Stimulated activated naive CD8-positive, alpha-beta T cell treated with anti-CD3 and anti-CD28 coated beads, Interleukin-15, Interleukin-2, amounts not matched to agents 100 ng/mL and 50 ng/mL, for 24 hours (primary cell): ENCODE measurements around the gene BMERB1.
"Not testable (repeated sequence)": the region's sequence is repeated elsewhere in the genome, so short reads cannot be mapped to it uniquely, and the experiment has no call there.

Experiments
- H3K27ac Mint-ChIP-seq: one replicate; pipeline ENCODE4 v1.8.0; 2021; ENCODE audit warnings: mild to moderate bottlenecking, mixed read lengths
- H3K27me3 Mint-ChIP-seq: one replicate; pipeline ENCODE4 v1.8.0; 2021; ENCODE audit warnings: mixed read lengths
- H3K36me3 Mint-ChIP-seq: one replicate; pipeline ENCODE4 v1.8.0; 2021; ENCODE audit warnings: low read depth, mixed read lengths
- H3K4me1 Mint-ChIP-seq: one replicate; pipeline ENCODE4 v1.8.0; 2021; ENCODE audit warnings: low read depth, mixed read lengths
- H3K4me3 Mint-ChIP-seq: one replicate; pipeline ENCODE4 v1.8.0; 2021; ENCODE audit warnings: mild to moderate bottlenecking, mixed read lengths
- H3K9me3 Mint-ChIP-seq: one replicate; pipeline ENCODE4 v1.8.0; 2021; ENCODE audit warnings: mixed read lengths

BMERB1 gene

DNA sequence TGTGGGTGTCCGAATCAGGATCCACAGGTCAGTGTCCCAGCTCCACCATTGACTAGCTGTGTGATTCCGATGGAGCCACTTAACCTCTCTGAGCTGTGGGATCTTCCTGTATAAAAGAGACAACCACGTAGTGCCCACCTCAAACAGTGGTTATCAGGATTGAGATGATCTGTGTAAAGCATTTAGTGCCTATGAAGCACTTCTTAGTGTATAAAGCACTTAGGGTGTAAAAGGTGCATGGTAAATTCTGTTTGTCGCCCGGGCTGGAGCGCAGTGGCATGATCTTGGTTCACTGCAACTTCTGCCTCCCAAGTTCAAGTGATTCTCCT, 113.3 kb downstream of the BMERB1 start:
- Mint-ChIP-seq H3K9me3 (no peaks in the 10 kb centered on the region), H3K27ac (no peak overlapping the region), H3K36me3 (peaks cover 8% of the 10 kb centered on the region), H3K4me3 (no peak overlapping the region), H3K27me3 (no peaks in the 10 kb centered on the region), H3K4me1 (peaks cover 47% of the 10 kb centered on the region)

DNA sequence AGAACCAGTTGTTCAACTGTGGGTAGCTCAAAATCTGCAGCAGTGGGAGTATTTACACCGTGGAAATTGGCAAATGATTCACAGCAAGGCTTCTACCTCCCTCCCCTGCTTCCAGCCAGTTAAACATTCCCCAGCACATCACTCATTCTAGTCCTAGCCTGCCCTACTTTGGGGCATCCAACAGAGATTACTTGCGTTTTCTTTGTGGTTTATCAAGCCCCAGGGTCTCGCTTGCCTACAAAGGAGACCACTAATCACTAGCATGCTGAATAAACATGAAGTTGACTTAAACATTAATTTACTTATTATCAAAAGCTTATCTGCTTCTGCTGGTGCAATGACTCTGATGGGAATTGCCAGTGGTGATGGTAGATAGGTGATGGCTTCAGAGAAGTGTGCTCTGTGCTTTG, 114.1 kb downstream of the BMERB1 start:
- peaks cover 5% of the 10 kb centered on the region for H3K36me3 Mint-ChIP-seq
- H3K4me3 Mint-ChIP-seq, result no peak overlapping the region
- no peaks in the 10 kb centered on the region for H3K27me3 Mint-ChIP-seq
- H3K4me1 Mint-ChIP-seq, result peaks cover 51% of the 10 kb centered on the region
- no peak overlapping the region for H3K27ac Mint-ChIP-seq
- H3K9me3 Mint-ChIP-seq, result no peaks in the 10 kb centered on the region

DNA sequence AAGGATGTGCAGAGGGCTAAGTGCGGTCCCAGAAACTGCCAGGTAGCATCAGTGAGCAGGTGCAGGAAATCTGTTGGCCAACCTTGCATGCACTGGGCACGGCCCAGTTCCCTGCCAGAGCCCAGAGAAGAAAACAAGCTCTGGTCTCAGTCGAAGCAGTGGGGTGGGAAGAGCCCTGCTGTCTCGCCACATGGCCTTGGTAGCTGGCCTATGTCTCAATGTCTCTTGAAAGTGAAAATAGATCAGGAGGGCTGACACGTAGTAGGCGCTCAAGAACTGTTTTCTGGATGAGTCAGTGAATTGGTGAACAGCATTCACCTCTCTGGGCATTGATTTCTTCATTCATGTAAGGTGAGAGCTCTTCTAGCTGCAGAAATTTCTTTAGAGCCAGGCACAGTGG, 118.1 kb downstream of the BMERB1 start:
- peak overlapping the region; percentile 42 for H3K27ac Mint-ChIP-seq
- no peak overlapping the region for H3K4me3 Mint-ChIP-seq
- H3K9me3 Mint-ChIP-seq, result no peaks in the 10 kb centered on the region
- H3K27me3 Mint-ChIP-seq, result no peaks in the 10 kb centered on the region
- peaks cover 46% of the 10 kb centered on the region for H3K4me1 Mint-ChIP-seq
- peaks cover 22% of the 10 kb centered on the region for H3K36me3 Mint-ChIP-seq

DNA sequence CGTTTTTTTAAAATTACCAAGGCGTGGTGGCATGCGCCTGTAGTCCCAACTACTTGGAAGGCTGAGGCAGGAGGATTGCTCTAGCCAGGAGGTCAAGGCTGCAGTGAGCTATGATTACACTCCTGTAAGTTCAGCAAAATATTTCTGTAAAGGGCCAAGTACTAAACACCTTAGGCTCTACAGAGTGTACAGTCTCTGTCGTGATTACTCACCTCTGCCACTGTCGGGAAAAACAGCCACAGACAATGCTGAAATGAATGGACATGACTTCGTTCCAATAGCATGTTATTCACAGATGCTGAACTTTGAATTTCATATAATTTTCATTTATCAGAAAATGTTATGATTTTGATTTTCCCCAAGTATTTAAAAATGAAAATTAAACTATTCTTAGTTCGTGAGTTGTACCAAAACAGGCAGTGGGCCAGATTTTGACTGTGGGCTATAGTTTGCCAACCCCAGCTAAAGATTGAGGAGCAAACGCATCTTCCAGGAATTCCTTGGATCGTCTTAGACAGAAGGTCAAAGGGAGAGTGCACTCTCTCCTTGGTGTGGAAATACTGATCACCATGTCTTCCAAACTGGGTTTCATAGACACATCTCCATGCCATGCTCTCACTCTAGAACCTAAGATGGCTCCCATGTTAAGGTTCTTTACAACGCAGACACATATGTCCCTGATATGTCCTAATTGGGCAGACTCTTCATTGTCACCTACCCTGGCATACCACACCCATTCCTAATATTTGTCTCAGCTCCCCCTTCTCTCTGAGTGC, 119.1 kb downstream of the BMERB1 start:
- H3K27ac Mint-ChIP-seq, result peak overlapping the region; percentile 77
- no peaks in the 10 kb centered on the region for H3K27me3 Mint-ChIP-seq
- peaks cover 39% of the 10 kb centered on the region for H3K4me1 Mint-ChIP-seq
- H3K36me3 Mint-ChIP-seq, result peaks cover 23% of the 10 kb centered on the region
- H3K9me3 Mint-ChIP-seq, result no peaks in the 10 kb centered on the region
- H3K4me3 Mint-ChIP-seq, result no peak overlapping the region

DNA sequence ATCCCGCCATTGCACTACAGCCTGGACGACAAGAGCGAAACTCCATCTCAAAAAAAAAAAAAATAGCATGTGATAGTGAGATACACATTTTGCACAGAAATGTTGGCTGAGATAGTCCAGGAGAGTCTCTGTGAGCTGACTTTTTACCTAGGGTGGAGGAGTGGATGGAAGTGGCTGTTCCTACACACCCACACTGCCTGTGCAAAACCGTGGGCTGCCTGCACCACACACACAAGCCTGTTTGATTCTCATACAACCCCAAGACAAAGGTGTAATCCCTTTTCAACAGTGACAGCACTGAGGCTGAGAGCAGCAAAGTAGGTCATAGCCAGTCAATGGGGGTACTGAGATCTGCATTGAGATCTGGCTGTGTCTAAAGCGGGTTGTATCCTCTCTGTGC, 121.7 kb downstream of the BMERB1 start:
- Mint-ChIP-seq H3K27me3 (no peaks in the 10 kb centered on the region), H3K4me3 (no peak overlapping the region), H3K36me3 (peaks cover 23% of the 10 kb centered on the region), H3K27ac (no peak overlapping the region), H3K4me1 (peaks cover 33% of the 10 kb centered on the region), H3K9me3 (no peaks in the 10 kb centered on the region)

DNA sequence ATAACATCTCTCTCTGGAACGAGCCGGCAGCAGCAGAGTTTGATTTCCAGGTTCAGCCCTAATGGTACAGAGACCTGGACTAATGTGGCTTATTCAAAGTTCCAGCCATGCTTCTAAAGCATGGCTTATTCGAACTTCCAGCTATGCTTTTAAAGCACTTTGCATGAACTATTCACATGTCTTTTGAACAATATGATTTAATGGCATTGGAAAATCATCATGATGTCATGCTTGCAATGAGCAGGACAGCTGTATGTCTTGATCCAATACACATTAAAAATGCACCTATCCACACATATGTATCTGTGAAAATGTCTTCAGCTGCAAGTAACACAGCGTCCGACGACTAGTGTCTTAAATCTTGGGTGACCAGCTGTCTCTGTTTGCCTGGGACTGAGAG, 122.9 kb downstream of the BMERB1 start:
- H3K4me3 Mint-ChIP-seq, result no peak overlapping the region
- H3K4me1 Mint-ChIP-seq, result peaks cover 22% of the 10 kb centered on the region
- H3K27ac Mint-ChIP-seq, result no peak overlapping the region
- H3K36me3 Mint-ChIP-seq, result peaks cover 18% of the 10 kb centered on the region
- no peaks in the 10 kb centered on the region for H3K9me3 Mint-ChIP-seq
- no peaks in the 10 kb centered on the region for H3K27me3 Mint-ChIP-seq

DNA sequence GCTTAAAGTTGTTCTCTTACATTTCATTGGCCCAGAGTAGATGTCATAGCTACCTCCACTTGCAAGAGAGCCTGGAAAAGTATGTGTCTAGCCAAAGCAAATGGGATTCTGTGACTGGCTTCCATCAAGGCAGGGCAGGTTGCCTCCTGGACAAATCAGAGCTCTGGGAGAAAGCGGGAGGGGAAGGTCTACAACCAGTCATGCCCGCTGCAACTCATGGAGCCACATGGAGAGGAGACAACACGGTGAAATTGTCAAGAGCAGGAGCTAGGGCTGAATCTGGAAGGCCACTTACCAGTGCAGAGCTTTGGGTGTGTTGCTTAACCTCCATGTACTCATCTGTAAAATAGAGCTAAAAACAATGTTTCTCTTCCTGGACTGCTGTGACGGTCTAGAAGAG, 124.8 kb downstream of the BMERB1 start:
- Mint-ChIP-seq H3K4me1 (peaks cover 13% of the 10 kb centered on the region), H3K9me3 (peaks cover 3% of the 10 kb centered on the region), H3K27me3 (no peaks in the 10 kb centered on the region), H3K27ac (no peak overlapping the region), H3K4me3 (no peak overlapping the region), H3K36me3 (peaks cover 28% of the 10 kb centered on the region)

DNA sequence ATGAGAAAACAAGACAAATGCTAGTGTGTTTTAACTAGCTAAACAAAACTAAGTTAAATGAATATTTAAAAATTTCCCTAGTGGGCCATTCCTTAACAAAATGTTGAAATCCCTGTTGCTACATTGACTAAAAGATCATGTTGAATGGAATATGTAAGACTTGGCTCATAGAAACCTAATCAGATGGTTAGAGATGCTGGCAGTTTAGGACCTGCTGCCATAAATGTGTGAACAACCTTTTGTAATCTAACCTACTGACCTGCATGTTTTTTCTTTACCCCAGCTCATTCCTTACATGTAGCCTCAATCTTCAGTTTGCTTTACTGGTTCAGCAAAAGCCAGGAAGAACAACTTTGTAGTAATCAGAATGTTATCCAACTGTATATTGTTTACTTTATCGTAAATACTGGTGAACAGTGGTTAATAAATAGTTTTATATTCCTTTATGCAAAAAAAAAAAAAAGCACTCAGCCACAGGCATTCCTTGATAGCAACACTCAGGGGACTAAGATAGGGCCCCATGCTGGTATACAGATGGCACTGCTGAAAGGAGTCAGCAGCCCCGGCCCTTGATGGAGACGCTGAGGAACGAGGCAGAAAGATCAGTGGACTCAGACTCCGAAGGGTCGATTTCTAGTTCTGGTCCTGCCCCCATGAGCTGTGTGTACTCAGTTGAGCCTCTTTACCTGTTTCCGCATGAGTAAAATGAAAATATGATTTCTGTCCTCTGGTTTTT, 130.4 kb downstream of the BMERB1 start:
- peaks cover 9% of the 10 kb centered on the region for H3K4me1 Mint-ChIP-seq
- H3K27ac Mint-ChIP-seq, result no peak overlapping the region
- H3K4me3 Mint-ChIP-seq, result no peak overlapping the region
- no peaks in the 10 kb centered on the region for H3K27me3 Mint-ChIP-seq
- H3K36me3 Mint-ChIP-seq, result peaks cover 32% of the 10 kb centered on the region
- H3K9me3 Mint-ChIP-seq, result peaks cover 3% of the 10 kb centered on the region

DNA sequence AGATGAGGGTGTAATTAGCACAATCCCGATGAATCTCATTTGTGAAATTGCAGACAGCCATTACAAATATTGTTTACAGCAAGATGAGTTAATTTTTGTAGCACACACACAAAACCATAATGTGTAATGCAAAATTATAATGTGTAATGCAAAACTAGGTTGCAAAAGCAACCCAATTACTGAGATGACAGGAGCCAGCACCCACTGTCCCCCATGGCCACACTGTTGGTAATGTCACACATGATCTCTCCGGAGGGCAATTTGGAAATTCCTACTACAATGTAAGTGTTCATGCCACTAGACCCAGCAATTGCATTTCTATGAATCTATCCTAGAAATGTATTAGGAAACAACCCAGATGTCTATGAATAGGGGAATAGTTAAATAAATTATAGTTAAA, 131.7 kb downstream of the BMERB1 start:
- Mint-ChIP-seq H3K9me3 (peaks cover 7% of the 10 kb centered on the region), H3K27me3 (no peaks in the 10 kb centered on the region), H3K36me3 (peaks cover 45% of the 10 kb centered on the region), H3K4me3 (no peak overlapping the region), H3K4me1 (peaks cover 20% of the 10 kb centered on the region), H3K27ac (no peak overlapping the region)

DNA sequence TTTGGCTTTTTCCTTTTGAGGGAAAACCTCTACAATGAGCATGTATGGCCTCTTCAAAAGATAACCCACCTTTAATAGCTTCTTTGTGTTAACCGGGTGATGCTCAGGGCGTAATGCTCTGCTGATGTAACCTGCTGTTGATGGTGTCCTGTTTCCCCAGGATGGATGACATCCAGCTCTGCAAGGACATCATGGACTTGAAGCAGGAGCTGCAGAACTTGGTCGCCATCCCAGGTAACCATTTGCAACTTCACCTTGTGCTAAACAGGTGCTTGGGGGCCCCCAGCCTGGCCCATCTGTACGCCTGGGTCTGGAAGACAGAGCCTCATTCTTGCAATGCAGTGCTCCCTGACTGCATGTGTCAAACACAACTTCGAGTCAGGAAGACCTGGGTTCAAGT, 133.4 kb downstream of the BMERB1 start:
- Mint-ChIP-seq H3K27ac (no peak overlapping the region), H3K36me3 (peaks cover 56% of the 10 kb centered on the region), H3K27me3 (no peaks in the 10 kb centered on the region), H3K4me1 (peaks cover 38% of the 10 kb centered on the region), H3K9me3 (peaks cover 11% of the 10 kb centered on the region), H3K4me3 (no peak overlapping the region)

DNA sequence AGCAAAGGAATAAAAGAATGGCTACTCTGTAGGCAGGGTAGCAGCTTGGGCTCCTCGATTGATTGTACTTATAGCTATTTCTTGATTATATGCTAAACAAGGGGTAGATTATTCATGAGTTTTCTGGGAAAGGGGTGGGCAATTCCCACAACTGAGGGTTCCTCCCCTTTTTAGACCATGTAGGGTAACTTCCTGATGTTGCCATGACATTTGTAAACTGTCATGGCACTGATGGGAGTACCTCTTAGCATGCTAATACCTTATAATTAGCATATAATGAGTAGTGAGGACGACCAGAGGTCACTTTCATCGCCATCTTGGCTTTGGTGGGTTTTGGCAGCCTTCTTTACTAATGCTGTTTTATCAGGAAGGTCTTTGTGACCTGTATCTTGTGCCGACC, 136.3 kb downstream of the BMERB1 start:
- H3K27me3 Mint-ChIP-seq, result not testable (repeated sequence)
- Mint-ChIP-seq H3K36me3 (peaks cover 66% of the 10 kb centered on the region), H3K4me1 (peaks cover 51% of the 10 kb centered on the region), H3K9me3 (peaks cover 26% of the 10 kb centered on the region), H3K27ac (peak overlapping the region; percentile 83), H3K4me3 (peak overlapping the region; percentile 8)

DNA sequence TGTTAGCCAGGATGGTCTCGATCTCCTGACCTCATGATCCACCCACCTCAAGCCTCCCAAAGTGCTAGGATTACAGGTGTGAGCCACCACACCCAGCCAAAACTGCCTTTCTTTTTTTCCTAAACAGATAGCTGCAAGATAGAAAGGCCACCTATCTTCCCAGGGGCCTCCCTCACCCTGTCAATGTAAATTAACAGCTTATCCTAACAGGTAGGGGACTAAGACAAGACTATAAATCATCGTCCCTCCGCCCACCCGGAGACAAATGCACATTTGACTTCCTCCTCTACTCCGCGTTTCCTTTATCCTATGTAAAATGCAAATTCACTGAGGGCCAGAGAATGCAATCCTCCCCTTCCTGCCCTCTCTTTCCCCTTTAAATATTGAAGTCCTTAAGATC, 137.2 kb downstream of the BMERB1 start:
- H3K9me3 Mint-ChIP-seq, result peaks cover 26% of the 10 kb centered on the region
- no peak overlapping the region for H3K4me3 Mint-ChIP-seq
- peak overlapping the region; percentile 93 for H3K27ac Mint-ChIP-seq
- peaks cover 72% of the 10 kb centered on the region for H3K36me3 Mint-ChIP-seq
- H3K27me3 Mint-ChIP-seq, result no peaks in the 10 kb centered on the region
- H3K4me1 Mint-ChIP-seq, result peaks cover 51% of the 10 kb centered on the region

DNA sequence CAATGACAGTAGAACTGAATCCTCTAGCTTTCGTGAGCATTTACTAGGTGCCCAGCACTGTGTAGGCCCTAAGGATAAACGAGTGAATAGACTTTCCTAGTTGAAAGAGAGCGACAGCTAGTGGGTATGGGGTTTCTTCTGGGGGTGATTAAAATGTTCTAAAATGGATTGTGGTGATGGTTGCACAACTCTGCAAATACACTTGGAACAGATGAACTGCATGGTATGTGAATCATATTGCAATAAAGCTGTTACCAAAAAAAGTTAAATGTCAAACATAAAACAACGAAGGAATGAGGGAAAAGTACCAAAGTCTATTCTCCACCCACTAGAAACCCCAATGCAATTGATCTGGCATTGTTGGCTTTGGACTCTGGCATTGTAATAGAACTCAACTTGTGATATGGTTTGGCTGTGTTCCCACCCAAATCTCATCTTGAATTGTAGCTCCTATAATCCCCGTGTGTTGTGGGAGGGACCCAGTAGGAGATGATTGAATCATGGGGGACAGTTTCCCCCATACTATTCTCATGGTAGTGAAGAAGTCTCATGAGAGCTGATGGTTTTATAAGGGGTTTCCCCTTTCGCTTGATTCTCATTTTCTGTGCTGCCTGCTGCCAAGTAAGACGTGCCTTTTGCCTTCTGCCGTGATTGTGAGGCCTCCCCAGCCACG, 138.1 kb downstream of the BMERB1 start:
- peaks cover 77% of the 10 kb centered on the region for H3K36me3 Mint-ChIP-seq
- H3K4me1 Mint-ChIP-seq, result peaks cover 52% of the 10 kb centered on the region
- H3K27ac Mint-ChIP-seq, result peak overlapping the region; percentile 93
- no peaks in the 10 kb centered on the region for H3K27me3 Mint-ChIP-seq
- peaks cover 26% of the 10 kb centered on the region for H3K9me3 Mint-ChIP-seq
- H3K4me3 Mint-ChIP-seq, result peak overlapping the region; percentile 74

DNA sequence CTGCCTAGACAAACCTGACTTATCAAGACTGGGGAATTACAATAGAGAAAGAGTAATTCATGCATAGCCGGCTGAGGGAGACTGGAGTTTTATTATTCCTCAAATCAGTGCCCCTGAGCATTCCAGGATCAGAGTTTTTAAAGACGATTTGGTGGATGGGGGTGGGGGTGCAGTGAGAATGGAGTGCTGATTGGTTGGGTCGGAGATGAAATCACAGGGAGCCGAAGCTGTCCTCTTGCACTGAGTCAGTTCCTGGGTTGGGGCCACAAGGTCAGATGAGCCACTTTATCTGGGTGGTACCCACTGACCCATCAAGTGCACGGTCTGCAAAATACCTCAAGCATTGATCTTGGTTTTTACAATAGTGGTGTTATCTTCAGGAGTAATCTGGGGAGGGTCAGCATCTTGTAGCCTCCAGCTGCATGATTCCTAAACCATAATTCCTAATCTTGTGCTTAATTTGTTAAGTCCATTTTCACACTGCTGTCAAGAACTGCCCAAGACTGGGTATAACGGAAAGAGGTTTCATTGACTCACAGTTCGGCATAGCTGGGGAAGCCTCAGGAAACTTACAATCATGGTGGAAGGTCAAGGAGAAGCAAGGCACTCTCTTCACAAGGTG, 139.0 kb downstream of the BMERB1 start:
- Mint-ChIP-seq H3K27me3 (no peaks in the 10 kb centered on the region), H3K4me3 (peak overlapping the region; percentile 74), H3K4me1 (peaks cover 58% of the 10 kb centered on the region), H3K27ac (peak overlapping the region; percentile 93), H3K36me3 (peaks cover 85% of the 10 kb centered on the region), H3K9me3 (peaks cover 26% of the 10 kb centered on the region)
